Measurements from ENCODE around the gene ATP2B3.
A peak's percentile ranks its signal among the peaks of the same experiment; 100 is the strongest.

The ATP2B3 gene

DNA sequence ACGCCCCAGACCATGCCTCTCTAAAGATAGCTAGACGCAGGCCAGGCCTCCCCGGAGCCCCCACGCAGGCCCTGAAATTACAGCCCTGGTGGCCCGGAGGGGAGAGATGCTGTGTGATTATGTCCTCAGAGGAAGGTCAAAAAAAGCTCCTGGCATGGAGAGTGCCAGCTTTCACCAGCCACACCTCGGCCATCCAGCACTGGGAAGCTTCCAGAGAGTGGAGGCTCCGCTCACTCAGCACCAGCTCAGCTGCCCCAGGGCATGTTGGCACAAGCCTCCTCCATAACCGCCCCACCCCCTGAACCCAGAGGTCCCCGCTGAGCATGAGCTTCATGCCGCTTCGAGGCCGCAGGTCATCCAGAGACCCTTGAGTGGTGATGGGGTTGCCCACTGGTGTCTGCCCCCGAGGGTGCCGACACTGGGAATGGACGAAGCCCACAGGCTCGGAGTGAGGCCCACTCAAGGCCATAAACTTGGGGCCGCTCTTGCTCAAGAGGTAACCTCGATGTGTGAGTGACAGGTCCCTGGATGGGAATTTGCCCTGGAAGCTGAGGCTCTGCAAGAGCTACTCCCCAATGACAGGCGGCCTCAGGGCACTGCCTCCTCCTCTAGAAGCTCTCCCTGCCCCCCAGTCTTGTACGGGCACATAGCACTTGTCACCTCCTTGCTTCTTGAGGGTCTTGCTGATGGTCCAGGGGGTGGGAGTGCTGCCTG lies 27.1 kb upstream of the ATP2B3 start:
- no peak for DNase-seq

DNA sequence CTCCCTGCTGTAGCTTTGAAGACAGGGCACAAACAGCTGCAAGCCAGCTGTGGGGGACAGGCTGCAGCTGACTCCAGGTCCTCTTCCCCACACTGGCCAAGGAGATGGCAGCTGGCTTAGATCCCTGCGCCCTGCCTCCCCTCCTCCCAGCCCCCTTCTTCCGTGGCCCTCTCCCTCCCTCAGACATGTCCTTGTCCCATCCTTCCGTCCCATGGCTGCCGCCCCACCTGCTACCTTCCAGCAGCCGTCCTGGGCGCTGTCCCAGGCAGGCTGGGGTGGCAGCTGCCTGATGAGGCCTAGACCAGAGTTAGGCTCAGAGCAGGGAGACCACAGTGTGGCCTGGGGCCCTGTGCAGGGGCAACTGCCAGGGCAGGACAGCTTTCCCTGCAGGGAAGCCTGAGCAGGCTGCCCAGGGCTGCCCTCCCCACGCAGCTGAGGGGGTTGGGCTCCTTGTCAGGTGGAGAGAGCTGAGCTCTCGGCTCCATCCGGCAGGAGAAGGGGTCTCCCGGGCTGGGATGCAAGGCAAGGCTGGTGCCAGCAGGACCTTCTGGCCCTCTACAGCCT lies 26.0 kb upstream of the ATP2B3 start:
- DNase-seq = no peak

DNA sequence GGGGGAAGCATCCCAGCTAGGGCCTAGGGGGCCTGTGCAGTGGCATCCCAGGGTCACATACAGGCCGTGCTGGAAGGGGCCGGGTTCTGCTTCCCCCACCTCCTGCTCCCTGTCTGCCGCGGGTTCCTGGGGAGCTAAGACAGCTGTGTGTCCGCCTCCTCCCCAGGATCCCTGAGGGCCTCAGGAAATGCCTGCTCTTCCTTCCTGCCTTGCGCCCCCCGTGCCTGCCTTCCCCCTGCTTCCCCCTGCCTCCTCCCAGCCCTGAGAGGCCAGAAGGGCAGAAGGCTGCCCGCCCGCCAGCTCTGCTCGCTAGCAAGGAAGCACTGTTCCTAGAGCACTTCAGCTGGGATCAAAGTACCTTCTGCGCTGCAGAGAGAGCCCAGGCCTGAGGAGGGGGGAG lies 25.5 kb upstream of the ATP2B3 start:
- DNase-seq = no peak

DNA sequence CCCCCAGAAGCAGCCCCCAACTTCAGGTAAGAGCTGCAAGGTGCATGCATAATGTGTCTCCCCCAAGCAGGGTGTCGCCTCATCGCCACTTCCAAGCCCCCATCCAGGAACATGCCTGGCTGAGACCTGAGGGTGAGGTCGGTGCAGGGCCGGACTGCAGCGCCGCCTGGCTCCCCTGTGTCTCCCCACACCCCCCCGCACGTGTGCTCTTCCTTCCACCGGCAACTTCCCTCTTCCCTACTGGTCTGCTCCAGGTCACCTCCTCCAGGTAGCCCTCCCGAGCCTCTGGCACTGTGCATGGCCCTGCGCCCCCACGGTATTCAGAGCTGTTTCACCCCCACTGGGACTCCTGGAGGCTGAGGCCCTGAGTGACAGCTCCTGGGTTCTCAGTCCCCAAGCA lies 24.9 kb upstream of the ATP2B3 start:
- no peak for DNase-seq

DNA sequence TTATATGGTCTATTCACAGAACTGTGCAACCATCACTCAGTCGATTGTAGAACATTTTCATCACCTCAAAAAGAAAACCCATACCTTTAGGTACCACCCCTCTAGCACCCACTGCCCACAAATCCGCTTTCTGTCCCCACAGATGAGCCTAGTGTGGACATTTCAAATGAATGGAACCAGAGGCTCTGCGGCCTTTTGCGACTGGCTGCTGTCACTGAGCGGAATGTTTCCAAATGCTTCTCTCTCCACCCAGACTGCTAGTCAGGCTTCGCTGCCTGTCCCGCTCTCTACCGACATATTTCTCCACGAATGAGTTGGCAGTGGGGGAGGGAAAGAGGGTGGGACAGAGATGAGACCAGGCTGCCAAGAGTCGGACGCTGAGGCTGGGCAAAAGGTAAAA lies 24.4 kb upstream of the ATP2B3 start:
- no peak for DNase-seq

DNA sequence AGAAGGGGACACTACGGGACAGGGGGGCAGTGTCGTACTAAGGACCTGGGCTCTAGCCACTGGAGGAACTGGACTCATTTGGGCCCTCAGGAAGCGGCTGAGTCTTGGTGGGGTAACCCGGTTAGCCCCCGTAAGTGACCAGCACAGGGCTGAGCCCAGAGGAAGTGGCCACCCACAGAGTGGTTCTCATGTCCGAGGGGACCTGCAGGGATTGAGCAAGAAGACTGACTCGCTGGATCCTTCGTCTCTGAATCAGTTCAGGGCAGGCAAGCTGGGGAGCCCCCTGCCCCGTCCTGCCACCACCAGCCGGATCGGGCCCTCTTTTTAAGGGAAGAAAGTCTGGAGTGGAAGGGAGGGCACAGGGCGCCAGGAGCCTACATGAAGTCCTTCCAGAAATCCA lies 23.4 kb upstream of the ATP2B3 start:
- no peak for DNase-seq

DNA sequence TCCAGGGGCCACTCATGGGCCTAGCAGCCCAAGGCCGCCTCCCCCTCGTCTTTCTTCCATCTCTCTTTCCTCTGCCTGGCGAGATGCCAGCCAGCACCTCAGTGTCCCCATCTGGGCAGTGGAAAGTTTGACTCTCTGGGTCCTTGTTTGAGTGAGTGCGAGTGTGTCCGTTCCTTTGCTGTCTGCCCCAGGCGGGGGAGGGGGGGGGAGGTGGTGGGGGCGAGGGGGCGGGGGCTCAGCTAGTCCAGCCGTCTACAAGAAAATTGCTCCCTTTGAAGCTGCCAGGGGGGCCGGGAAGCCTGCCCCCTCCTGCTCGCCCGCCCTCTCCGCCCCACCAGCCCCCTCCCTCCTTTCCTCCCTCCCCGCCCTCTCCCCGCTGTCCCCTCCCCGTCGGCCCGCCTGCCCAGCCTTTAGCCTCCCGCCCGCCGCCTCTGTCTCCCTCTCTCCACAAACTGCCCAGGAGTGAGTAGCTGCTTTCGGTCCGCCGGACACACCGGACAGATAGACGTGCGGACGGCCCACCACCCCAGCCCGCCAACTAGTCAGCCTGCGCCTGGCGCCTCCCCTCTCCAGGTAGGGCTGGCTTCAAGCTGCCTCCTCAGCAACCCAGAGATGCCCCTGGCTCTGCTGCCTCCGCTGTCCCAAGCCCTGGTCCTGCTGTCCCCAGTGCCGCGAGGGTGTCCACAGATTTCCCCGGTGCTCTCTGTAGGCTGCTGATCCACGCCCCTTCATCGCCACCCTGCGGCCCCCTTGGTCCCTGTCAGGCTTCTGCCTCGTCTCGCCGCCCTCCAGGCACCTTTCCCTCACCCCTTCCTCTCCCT lies 22.7 kb upstream of the ATP2B3 start, which contains the start of gene BGN:
Gene BGN (plus strand): TSS at position 440 of the 821 bp plus-strand sequence. CDS start 9,652 bp downstream, outside the sequence.
- peak; percentile 14 for DNase-seq

DNA sequence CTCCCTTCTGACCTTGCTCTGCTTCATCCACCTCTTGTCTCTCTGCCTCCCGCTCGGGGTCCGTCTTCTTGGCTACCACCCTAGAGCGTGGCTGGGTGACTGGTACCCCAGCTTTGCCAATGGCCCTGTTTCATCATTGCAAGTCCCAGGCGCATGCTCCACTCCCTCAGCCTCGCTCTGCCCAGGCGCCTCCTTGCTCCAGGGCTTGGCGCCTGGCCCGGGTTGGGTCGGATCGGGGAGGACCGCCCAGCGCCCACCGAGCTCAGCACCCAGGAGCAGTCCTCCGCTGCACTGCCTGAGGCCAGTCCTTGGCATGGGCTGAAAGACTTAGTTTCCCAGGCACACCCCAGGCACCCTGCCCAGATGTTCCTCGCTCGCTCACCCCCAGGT lies 22.1 kb upstream of the ATP2B3 start:
- no peak for DNase-seq

DNA sequence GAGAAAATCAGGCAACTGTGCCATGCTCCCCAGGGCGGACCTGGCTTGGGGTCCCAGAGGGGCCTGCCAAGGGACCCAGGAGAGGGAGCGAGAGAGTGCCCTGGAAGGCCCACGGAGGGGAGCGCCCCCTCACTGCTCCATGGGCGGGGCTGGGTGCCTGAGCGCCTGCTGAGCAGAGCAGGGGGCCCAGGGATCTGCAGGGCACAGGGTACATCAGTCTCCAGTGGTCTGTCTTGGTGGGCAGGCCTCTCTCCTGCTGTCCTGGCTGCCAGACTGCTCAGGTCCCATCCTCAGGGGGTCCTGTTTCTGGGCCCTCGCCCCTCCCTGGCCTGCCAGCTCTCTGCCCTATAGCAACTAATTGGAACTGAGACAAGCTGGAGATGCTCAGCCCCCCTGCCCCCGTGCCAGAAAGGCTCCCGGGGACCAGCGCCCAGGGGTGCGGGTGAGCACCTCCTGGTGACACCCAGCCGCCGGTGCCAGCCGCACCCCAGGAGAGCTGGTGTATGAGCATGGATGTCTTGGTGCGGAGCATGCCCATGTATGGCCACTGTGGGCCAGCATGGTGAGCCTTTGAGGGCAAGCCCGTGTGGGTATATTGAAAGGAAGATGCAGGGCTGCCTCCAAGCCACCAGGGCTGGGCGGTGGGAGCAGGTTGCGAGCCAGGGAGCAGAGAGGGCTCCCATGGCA lies 21.4 kb upstream of the ATP2B3 start:
- no peak for DNase-seq

DNA sequence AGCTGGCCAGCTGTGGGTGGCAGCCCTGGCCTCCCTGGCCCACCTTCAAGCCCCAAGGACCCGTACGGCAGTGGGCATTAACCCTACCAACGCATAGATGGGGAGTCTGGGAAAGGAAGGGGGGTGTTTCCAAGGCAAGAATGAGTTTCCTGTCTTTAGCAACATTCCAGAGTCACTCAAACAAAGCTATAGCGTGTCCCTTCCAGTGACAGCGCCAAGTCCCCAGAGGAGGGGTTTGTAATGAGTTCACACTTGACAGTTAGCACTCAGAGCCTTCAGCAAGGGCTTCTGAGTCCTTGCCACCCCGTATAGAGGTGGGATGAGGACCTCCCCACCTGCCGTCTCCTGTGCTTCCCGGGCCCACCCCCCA lies 20.9 kb upstream of the ATP2B3 start:
- DNase-seq = no peak

DNA sequence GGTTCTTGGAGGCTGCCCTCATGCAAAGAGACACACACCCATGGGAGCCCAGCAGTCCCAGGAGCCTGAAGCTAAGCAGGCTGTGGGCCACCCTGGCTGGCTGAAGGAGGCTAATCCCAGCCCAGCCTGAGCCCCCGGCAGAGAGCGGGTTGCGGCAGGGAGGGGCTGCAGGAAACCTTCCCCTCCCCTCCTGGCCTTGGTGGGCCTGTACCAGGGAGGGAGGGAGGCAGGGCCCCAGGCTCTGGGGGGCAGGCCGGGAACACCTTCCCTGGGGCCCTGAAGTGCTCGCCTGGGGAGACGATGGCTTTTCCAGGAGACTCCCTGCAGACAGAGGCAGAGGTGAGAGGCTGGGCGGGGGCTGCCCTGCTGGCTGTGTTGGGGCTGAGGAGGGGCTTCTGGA lies 19.0 kb upstream of the ATP2B3 start:
- DNase-seq = no peak

DNA sequence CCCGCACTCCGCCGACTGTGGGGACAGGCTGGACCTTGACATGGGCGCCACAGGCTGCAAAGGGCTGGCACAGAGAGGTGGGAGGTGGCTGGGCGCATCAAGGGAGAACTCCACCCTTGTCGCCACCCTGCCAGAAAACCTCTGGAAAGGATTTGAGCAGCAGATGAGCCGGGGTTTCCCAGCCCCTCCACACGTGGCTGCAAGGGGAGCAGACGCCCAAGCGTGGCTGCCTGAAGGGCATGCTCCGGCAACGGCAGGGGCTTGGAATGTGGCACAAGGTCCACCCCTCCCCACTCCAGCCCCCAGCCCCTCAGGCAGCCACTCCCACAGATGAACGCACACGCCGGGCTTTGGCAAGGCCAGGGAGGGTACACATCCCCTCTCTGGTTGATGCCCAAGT lies 18.1 kb upstream of the ATP2B3 start:
- DNase-seq = no peak

DNA sequence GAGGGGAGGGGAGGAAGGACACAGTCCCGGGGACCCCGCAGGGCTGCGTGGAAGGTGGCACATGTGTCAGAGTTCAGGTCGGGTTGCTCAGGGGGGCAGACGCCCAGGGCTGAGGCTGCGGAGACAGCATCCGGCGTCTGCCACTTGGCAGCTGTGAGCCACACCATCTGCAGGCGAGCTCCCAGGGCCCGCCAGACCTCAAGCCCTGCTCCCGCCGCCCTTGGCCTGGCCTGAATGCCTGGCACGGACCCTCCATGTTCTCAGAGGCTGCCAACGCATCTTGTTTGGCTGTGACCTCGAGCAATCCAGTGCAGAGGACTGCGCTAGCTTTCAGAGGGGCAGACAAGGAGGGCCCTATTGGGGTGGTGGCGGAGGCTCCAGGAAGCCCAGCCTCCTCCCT lies 17.6 kb upstream of the ATP2B3 start:
- DNase-seq = no peak

DNA sequence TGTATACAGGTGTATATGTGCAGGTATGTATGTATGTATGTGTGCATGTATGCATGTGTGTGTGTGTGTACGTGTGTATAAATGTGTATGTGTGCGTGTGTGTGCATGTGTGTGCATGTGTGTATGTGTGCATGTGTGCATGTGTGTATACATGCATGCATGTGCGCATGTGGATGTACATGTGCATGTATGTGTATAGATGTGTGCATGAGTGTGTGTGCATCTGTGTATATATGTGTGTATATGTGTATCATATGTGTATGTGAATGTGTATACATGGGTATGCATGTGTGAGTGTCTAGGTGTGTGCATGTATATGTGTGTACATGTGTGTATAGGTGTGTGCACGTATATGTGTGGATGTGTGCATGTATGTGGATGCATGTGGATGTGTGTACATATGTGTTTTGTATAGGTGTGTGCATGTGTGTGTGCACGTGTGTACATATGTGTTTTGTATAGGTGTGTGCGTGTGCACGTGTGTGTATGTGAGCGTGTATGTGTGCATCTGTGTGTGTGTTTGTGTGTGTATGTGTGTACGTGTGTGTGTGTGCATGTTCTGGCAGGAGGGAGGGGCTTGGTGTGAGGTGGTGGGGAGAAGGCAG lies 16.7 kb upstream of the ATP2B3 start:
- no peak for DNase-seq

DNA sequence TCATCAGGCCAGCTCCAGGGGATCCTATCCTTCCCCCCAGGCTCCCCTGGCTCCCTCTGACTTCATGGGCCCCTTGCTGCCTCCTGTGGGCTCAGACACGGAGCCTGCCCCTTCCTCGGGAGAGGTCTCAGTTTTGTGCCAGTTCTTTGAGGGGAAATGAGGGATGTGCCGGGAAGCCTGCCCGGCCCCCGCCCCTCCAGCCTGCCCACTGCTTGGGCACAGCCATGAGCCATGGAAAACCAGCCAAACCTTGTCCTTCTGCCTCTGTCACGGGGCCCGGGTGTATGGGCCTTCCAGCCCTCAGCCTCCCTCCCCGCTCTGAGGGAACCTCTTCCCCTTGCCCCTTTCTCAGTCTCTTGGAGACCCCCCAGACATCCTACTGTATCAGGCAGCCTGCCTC lies 15.9 kb upstream of the ATP2B3 start:
- DNase-seq = no peak

DNA sequence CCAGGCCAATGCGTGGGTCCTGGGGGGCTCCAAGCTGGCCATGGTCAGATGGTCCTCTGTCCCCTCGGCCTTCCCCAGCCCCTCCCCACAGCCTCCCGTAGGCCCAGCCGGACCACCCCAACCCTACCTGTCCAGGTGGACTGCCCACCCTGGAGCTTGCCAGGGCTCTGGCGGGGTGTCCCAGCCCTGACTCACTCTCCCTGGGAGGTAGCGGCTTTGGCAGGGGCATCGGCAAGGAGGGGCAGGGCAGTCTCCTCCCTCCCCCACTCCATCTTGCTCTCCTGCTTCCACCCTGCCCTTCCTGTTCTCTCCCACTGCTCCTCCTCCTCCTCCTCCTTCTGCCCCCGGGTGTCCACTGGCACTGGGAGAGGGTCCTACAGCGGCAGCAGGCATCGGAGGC lies 15.3 kb upstream of the ATP2B3 start:
- no peak for DNase-seq

DNA sequence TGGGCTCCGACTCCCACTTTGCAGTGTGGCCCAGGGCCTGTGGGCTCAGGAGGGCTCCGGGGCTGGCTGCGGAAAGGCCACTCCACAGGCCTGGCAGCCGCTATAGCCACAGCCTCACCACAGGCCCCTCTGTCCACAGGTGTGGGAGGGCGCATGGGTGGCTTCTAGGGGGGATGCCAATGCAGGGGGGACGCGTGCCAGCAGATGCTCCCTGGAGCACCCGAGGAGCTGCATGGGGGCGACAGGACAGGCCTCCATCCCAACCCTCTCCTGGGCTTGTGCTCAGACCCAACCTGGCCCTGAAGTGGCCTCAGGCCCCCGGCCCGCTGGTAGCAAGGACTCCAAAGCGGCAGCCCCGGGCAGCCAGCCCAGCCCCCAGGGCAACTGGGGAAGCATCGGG lies 14.6 kb upstream of the ATP2B3 start:
- DNase-seq = no peak

DNA sequence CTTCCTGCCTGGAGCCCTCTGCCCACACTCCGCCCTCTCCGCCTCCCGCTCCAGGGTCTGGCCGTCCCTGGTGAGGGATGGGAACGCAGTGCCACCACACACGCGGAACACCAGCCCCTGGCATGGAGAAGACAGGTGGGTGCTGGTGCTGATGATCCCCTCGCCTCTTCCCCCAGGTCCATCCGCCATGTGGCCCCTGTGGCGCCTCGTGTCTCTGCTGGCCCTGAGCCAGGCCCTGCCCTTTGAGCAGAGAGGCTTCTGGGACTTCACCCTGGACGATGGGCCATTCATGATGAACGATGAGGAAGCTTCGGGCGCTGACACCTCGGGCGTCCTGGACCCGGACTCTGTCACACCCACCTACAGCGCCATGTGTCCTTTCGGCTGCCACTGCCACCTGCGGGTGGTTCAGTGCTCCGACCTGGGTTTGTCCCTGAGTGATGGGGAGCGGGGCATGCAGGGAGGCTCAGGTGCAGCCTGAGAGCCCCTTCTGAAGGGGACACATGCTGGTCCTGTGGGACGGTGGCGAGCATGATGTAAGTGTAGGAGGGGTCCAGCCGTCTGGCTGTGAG lies 12.9 kb upstream of the ATP2B3 start:
- no peak for DNase-seq

DNA sequence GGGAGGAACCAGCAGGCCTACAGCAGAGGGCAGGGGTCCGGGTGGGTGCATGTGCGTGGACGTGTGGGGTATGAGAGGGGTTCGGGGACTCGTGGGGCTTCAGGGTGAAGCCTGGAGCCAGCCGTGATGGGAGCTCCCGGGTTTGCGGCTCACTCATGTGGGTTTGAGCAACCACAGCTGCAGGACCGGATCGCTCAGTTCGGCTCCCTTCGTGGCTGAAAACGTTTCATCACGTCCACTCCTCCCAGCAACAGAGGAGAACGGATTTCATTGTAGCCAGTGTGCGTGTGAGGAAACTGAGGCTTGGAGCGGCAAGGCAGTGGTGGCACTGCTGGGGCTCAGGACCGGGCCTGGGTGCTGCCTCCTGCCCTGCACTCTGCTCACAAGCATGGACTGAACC lies 12.1 kb upstream of the ATP2B3 start:
- no peak for DNase-seq

DNA sequence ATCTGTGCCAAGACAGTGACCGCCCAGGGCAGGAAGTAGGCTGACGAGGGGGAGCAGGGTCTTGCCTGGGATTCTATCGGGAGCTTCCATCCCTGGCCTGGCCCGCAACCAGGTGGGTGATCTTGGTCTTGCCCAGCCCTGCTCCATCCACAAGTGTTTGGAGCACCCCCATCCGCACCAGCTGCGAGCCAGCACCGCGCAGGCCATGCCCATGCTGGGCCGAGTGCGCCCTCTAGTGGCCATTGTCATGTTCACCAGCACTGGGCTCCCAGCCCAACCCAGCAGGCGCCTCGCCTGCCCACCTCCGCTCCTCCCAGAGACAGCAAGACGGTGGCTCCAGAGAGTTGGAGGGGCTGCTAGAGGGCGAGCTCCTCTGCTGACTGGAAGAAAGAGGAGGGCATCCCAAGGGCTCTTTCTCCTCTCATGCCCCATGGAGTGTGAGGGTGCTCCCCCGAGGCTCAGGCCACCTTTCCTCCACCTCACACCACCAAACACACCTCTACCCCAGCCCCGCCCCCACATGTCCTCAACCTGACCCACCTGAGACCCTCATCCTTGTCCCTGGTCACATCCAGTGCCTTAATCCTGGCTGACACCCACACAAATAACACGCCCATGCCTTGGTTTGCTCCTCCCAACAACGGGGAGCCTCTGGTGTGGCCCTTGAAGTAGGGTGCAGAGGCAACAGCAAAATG lies 9.8 kb upstream of the ATP2B3 start:
- peak; percentile 83 for DNase-seq

DNA sequence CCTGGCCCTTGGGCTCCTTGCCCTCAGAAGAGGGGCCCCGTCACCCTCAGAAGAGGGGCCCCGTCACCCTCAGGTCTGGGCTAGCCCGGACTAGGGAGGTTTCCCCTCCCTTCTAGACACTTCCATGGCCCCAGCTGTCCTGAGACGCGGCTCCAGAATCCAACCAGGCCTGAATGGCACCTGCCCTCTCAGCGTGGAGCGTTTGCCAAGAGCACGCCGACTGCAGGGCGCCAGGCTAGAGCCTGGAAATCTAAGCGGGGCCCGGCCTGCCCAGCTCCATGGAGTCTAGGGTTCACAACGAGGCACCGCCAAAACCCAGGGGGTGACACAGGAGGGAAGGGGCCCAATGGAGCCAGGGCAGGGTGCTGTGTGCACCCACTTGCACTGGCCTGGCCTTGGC lies 7.8 kb upstream of the ATP2B3 start:
- no peak for DNase-seq

DNA sequence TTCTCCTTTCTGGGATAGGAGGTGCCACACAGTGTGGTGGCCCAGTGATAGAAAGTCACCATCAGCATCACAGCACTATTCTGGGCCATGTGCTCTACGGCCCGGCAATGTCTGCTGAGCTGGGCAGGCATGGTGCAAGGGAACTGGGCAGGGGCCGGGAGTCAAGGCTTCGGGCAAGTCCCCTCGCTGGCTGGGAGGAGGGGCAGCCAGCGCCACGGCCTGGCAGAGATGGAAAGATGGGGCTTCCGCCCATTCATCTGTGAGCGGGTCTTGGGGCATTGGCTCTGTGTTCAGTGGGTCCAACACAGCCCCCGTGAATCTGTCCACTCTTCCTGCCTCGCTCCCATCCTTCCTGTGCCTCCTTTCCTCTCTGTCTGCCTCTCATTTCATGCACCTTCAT lies 7.1 kb upstream of the ATP2B3 start:
- no peak for DNase-seq
